SK-N-SH (cell line): ENCODE data around the gene ZNF621. TPM values are rescaled to one million over a fixed set of nuclear protein-coding genes. Genes with fewer than 3 reads are reported as not detected.
"Not testable (repeated sequence)": the region's sequence is repeated elsewhere in the genome, so short reads cannot be mapped to it uniquely, and the experiment has no call there.

ENCODE experiments used
- CTCF ChIA-PET: fragments of 300-600, 350-600 bp; formaldehyde crosslinking; extraction: SDS; loops from one replicate; lab custom pipeline; 2021; lab: Yijun Ruan, JAX
- POLR2A ChIA-PET: fragments of 350-600 bp; sonication (Branson Sonifier 250); formaldehyde crosslinking; extraction: SDS; loops from one replicate; lab custom pipeline; 2020; ENCODE audit warnings: antibody characterized with exemption, inconsistent platforms; lab: Yijun Ruan, JAX
- DNase-seq: peaks from one replicate; pipeline ENCODE4 v3.0.0; 2012
- H2AFZ ChIP-seq: fragments of 200-600 bp; sonication (generic); 2 replicates; pipeline ENCODE4 v1.8.1; 2016; ENCODE audit warnings: antibody characterized with exemption, mild to moderate bottlenecking, low read depth
- H3F3A ChIP-seq: fragments of 200-600 bp; sonication (generic); replicated peaks from 2 replicates; pipeline ENCODE3; 2016; ENCODE audit warnings: antibody characterized with exemption, mild to moderate bottlenecking; ENCODE audit not compliant: insufficient read depth
- H3K27ac ChIP-seq, 2 experiments: fragments of 200-500 bp in 1 of 2; fragments of 200-600 bp in 1 of 2; sonication (Bioruptor generic) in 1 of 2; sonication (generic), shearing (Covaris generic) in 1 of 2; 2 replicates each; pipeline versions ENCODE4 v1.5.1 to v1.6.1; 2014 to 2016; ENCODE audit warnings: low read depth in 2 of 2, inconsistent platforms in 1 of 2, low read length in 1 of 2, mild to moderate bottlenecking in 1 of 2, mixed read lengths in 1 of 2
- H3K27me3 ChIP-seq: fragments of 200-600 bp; sonication (generic), shearing (Covaris generic); 2 replicates; pipeline ENCODE4 v1.6.1; 2016; ENCODE audit warnings: mixed run types; ENCODE audit not compliant: insufficient read depth
- H3K36me3 ChIP-seq, 2 experiments: fragments of 200-500 bp in 1 of 2; fragments of 200-600 bp in 1 of 2; sonication (Bioruptor generic) in 1 of 2; sonication (generic) in 1 of 2; replicated peaks in 1 of 2; 2 replicates each; pipeline versions ENCODE3 to v1.5.1; 2014 to 2016; ENCODE audit warnings: low read length in 1 of 2, mild to moderate bottlenecking in 1 of 2; ENCODE audit not compliant: insufficient read depth in 2 of 2, control insufficient read depth in 1 of 2
- H3K4me1 ChIP-seq, 2 experiments: fragments of 200-500 bp in 1 of 2; fragments of 200-600 bp in 1 of 2; sonication (Bioruptor generic) in 1 of 2; sonication (generic), shearing (Covaris generic) in 1 of 2; 2 replicates each; pipeline versions ENCODE4 v1.5.1 to v1.6.1; 2014 to 2016; ENCODE audit warnings: low read depth in 1 of 2, low read length in 1 of 2, mixed run types in 1 of 2; ENCODE audit not compliant: insufficient read depth in 2 of 2, control insufficient read depth in 1 of 2
- H3K4me2 ChIP-seq: fragments of 200-600 bp; sonication (generic), shearing (Covaris generic); 2 replicates; pipeline ENCODE4 v1.6.1; 2017; ENCODE audit warnings: mixed run types
- H3K4me3 ChIP-seq, 2 experiments: fragments of 200-500 bp in 1 of 2; fragments of 200-600 bp in 1 of 2; sonication (Bioruptor generic) in 1 of 2; sonication (generic), shearing (Covaris generic) in 1 of 2; 2 replicates each; pipeline versions ENCODE4 v1.5.1 to v1.8.1; 2014 to 2016; ENCODE audit warnings: low read depth in 2 of 2, inconsistent platforms in 1 of 2, low read length in 1 of 2, mild to moderate bottlenecking in 1 of 2, mixed read lengths in 1 of 2, moderate library complexity in 1 of 2
- H3K79me2 ChIP-seq: fragments of 200-600 bp; sonication (generic); 2 replicates; pipeline ENCODE4 v1.8.1; 2017; ENCODE audit warnings: mild to moderate bottlenecking; ENCODE audit not compliant: insufficient read depth
- H3K9ac ChIP-seq: fragments of 200-600 bp; sonication (generic); 2 replicates; pipeline ENCODE4 v1.6.1; 2017; ENCODE audit warnings: mixed run types
- H3K9me2 ChIP-seq: fragments of 200-600 bp; sonication (generic); 2 replicates; pipeline ENCODE4 v1.6.1; 2017; ENCODE audit warnings: mixed run types
- H3K9me3 ChIP-seq: fragments of 200-600 bp; sonication (generic); 2 replicates; pipeline ENCODE4 v1.6.1; 2017; ENCODE audit warnings: mixed run types, mild to moderate bottlenecking, moderate library complexity
- H4K20me1 ChIP-seq: fragments of 200-600 bp; sonication (generic); 2 replicates; pipeline ENCODE4 v1.6.1; 2017; ENCODE audit warnings: mild to moderate bottlenecking, mixed run types; ENCODE audit not compliant: insufficient read depth
- CHD2 ChIP-seq: fragments of 150-350 bp; IDR thresholded peaks from 2 replicates; pipeline ENCODE4 v1.6.1; 2018; ENCODE audit warnings: low read length; ENCODE audit not compliant: partially characterized antibody
- EP300 ChIP-seq, 2 experiments: IDR thresholded peaks; 2 replicates each; pipeline versions ENCODE4 v1.4.0 to v1.6.1; 2012; ENCODE audit warnings: borderline replicate concordance in 1 of 2, low read depth in 1 of 2, low read length in 1 of 2
- FOSL2 ChIP-seq: IDR thresholded peaks from 2 replicates; pipeline ENCODE4 v1.4.0; 2012; ENCODE audit warnings: low read depth, mild to moderate bottlenecking, moderate library complexity, borderline replicate concordance
- FOXJ3 ChIP-seq: sonication (generic); formaldehyde crosslinking; IDR thresholded peaks from 2 replicates; pipeline ENCODE4 v1.5.1; 2020; ENCODE audit warnings: mild to moderate bottlenecking, missing genetic modification reagents
- GABPA ChIP-seq: IDR thresholded peaks from 2 replicates; pipeline ENCODE4 v1.4.0; 2012; ENCODE audit warnings: low read depth, mild to moderate bottlenecking
- GATA2 ChIP-seq: sonication (generic); formaldehyde crosslinking; IDR thresholded peaks from 2 replicates; pipeline ENCODE4 v1.5.0; 2020; ENCODE audit warnings: mild to moderate bottlenecking, missing genetic modification reagents
- MEF2A ChIP-seq: IDR thresholded peaks from 2 replicates; pipeline ENCODE4 v1.4.0; 2012; ENCODE audit warnings: low read depth, borderline replicate concordance
- NRF1 ChIP-seq: IDR thresholded peaks from 2 replicates; pipeline ENCODE4 v1.6.1; 2012; ENCODE audit warnings: low read depth, mild to moderate bottlenecking, low read length
- RAD21 ChIP-seq: IDR thresholded peaks from 2 replicates; pipeline ENCODE4 v1.6.1; 2012; ENCODE audit warnings: mild to moderate bottlenecking, low read length
- RCOR1 ChIP-seq: fragments of 150-350 bp; IDR thresholded peaks from 2 replicates; pipeline ENCODE4 v1.6.1; 2017; ENCODE audit warnings: antibody characterized with exemption, low read length
- RFX5 ChIP-seq: IDR thresholded peaks from 2 replicates; pipeline ENCODE4 v1.6.1; 2012; ENCODE audit warnings: mild to moderate bottlenecking, improper control_type of control experiment, low read length
- SIN3A ChIP-seq: IDR thresholded peaks from 2 replicates; pipeline ENCODE4 v1.6.1; 2012; ENCODE audit warnings: low read depth, mild to moderate bottlenecking, low read length, moderate library complexity, borderline replicate concordance
- TCF12 ChIP-seq: IDR thresholded peaks from 2 replicates; pipeline ENCODE4 v1.4.0; 2012
- TEAD4 ChIP-seq: IDR thresholded peaks from 2 replicates; pipeline ENCODE4 v1.4.0; 2012; ENCODE audit warnings: mild to moderate bottlenecking, borderline replicate concordance; ENCODE audit not compliant: insufficient read depth
- WGBS: methylation state at CpG from one replicate; pipeline ENCODE4 v1.1.6; 2017; ENCODE audit warnings: low lambda C conversion rate; 5-methylcytosine and 5-hydroxymethylcytosine counted together
- polyA plus RNA-seq, 3 experiments: library from polyadenylated mRNA; depleted of rRNA; stranded (reverse); fragments of >200 nt; gene quantifications; 2 replicates each; pipeline ENCODE4 v1.2.3, GENCODE V29; 2012
- TF ChIP-seq, protein P1 (sequence below): IDR thresholded peaks from 2 replicates; pipeline ENCODE4; 2012
- TF ChIP-seq, protein P2 (sequence below): fragments of 200-600 bp; sonication (generic); IDR thresholded peaks from 2 replicates; pipeline ENCODE4 v1.6.1; 2017; ENCODE audit warnings: antibody characterized with exemption, mild to moderate bottlenecking, moderate library complexity
- TF ChIP-seq, protein P3 (sequence below): IDR thresholded peaks from 2 replicates; pipeline ENCODE4 v1.4.0; 2012; ENCODE audit warnings: low read depth, borderline replicate concordance

The ZNF621 gene
- polyA plus RNA-seq, 1 of the 3 experiments (the other 2 are of a cell fraction), result 10.3 TPM

DNA sequence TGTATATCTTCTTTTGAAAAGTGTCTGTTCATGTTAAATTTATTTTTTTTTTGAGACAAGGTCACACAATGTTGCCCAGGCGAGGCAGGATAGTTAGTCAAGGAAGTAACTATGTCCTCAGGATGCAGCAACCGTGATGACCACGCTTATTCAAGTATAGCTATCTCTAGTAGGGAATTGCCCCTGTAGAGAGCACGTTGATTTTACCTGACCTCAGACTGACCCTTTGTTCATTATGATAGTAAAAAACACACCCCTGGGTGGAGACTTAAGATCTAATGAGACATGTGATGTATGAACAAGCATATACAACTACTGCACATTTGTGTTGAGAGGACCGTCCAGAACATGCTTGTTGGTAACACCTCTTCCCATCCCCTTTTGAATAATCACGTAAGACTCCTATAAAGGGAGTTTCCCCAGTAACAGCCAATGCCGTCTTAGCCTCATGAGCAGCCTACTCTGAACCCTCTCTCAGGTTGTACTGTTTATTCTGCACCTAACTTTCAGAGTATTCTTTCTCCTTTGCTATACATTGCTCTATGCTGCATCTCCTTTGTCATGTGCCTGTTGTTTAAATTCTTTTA is 32.9 kb downstream of the ZNF621 start (continued):
- TF ChIP-seq EP300 (IDR thresholded peaks at IDR 0.05; ENCODE audit: borderline replicate concordance in 1 of 2, low read depth in 1 of 2, low read length in 1 of 2) (no peak), RAD21 (no peak)

DNA sequence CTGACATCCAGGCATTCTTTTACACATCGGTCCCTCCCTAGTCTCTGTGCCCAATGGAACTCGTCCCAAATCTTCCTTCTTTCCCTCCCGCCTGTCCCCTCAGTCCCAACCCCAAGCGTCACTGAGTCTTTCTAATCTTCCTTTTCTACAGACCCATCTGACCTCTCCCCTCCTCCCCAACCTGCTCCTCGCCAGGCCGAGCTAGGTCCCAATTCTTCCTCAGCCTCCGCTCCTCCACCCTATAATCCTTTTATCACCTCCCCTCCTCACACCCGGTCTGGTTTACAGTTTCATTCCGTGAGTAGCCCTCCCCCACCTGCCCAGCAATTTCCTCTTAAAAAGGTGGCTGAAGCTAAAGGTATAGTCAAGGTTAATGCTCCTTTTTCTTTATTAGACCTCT is 37.7 kb downstream of the ZNF621 start:
- H3K36me3 ChIP-seq, H3K4me2 ChIP-seq, H3K27me3 ChIP-seq, H3K4me1 ChIP-seq, H3K9me2 ChIP-seq, H3K79me2 ChIP-seq, H3K9me3 ChIP-seq, H3K4me3 ChIP-seq, H2AFZ ChIP-seq, DNase-seq, H3K9ac ChIP-seq, H4K20me1 ChIP-seq, H3K27ac ChIP-seq, POLR2A ChIA-PET, CTCF ChIA-PET, H3F3A ChIP-seq: not testable (repeated sequence)
- 87% methylated on average over 9 of the region's 9 CpGs for WGBS

DNA sequence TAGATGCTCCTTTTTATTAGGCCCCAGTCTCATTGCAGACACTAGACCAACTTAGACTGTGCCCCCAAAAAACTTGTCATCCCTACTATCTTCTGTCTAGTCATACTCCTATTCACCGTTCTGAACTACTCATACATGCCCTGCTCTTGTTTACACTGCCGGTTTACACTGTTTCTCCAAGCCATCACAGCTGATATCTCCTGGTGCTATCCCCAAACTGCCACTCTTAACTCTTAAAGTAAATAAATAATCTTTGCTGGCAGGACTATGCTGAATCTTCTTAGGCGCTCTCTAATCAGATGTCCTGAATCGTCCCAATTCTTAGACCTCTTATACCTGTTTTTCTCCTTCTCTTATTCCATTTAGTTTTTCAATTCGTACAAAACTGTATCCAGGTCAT is 40.9 kb downstream of the ZNF621 start:
- DNase-seq, POLR2A ChIA-PET: not testable (repeated sequence)

DNA sequence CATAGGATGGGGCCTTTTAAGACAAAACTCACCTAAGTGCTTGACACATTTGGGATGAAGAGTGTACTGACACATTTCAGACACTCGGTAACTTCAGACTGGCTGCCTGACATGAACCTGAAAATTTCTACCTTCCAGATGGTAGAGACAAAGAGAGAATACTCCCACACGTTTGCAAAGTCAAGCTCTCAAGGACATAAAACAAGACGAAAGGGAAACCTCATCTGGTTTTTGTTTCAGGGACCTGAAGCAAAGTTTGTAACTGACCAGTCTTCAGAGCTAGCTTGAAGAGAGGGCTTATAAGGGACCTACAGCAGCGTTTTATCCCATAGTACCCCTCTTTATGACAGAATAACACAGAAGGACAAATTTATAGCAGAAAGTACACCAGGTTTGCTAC is 41.9 kb downstream of the ZNF621 start:
- CTCF ChIA-PET, result no interaction called here
- no peaks in the 10 kb centered on the region for H3K36me3 ChIP-seq
- no peak for TF ChIP-seq CHD2
- TF ChIP-seq, protein P1, sequence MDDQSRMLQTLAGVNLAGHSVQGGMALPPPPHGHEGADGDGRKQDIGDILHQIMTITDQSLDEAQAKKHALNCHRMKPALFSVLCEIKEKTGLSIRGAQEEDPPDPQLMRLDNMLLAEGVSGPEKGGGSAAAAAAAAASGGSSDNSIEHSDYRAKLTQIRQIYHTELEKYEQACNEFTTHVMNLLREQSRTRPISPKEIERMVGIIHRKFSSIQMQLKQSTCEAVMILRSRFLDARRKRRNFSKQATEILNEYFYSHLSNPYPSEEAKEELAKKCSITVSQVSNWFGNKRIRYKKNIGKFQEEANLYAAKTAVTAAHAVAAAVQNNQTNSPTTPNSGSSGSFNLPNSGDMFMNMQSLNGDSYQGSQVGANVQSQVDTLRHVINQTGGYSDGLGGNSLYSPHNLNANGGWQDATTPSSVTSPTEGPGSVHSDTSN, result no peak
- no peak for TF ChIP-seq TEAD4
- no peak for TF ChIP-seq TCF12
- no peak for TF ChIP-seq GABPA
- TF ChIP-seq GATA2 (CRISPR knock-in tag), result no peak
- no peak for TF ChIP-seq NRF1
- TF ChIP-seq MEF2A, result no peak
- TF ChIP-seq RCOR1, result no peak
- TF ChIP-seq, protein P2, sequence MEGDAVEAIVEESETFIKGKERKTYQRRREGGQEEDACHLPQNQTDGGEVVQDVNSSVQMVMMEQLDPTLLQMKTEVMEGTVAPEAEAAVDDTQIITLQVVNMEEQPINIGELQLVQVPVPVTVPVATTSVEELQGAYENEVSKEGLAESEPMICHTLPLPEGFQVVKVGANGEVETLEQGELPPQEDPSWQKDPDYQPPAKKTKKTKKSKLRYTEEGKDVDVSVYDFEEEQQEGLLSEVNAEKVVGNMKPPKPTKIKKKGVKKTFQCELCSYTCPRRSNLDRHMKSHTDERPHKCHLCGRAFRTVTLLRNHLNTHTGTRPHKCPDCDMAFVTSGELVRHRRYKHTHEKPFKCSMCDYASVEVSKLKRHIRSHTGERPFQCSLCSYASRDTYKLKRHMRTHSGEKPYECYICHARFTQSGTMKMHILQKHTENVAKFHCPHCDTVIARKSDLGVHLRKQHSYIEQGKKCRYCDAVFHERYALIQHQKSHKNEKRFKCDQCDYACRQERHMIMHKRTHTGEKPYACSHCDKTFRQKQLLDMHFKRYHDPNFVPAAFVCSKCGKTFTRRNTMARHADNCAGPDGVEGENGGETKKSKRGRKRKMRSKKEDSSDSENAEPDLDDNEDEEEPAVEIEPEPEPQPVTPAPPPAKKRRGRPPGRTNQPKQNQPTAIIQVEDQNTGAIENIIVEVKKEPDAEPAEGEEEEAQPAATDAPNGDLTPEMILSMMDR, result no peak
- no peak for TF ChIP-seq FOSL2
- no peak for TF ChIP-seq FOXJ3 (CRISPR knock-in tag)
- TF ChIP-seq, protein P3, sequence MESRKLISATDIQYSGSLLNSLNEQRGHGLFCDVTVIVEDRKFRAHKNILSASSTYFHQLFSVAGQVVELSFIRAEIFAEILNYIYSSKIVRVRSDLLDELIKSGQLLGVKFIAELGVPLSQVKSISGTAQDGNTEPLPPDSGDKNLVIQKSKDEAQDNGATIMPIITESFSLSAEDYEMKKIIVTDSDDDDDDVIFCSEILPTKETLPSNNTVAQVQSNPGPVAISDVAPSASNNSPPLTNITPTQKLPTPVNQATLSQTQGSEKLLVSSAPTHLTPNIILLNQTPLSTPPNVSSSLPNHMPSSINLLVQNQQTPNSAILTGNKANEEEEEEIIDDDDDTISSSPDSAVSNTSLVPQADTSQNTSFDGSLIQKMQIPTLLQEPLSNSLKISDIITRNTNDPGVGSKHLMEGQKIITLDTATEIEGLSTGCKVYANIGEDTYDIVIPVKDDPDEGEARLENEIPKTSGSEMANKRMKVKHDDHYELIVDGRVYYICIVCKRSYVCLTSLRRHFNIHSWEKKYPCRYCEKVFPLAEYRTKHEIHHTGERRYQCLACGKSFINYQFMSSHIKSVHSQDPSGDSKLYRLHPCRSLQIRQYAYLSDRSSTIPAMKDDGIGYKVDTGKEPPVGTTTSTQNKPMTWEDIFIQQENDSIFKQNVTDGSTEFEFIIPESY, result no peak
- TF ChIP-seq SIN3A, result no peak
- TF ChIP-seq RFX5, result no peak
- TF ChIP-seq RAD21, result no peak

More for the DNA sequence above, 40.9 kb downstream of the ZNF621 start:
- H3K27me3 ChIP-seq, H3K4me1 ChIP-seq, CTCF ChIA-PET, H3K9me3 ChIP-seq, H3K9ac ChIP-seq, H3K36me3 ChIP-seq, H2AFZ ChIP-seq, H3K79me2 ChIP-seq, H3K4me3 ChIP-seq, H3F3A ChIP-seq, H4K20me1 ChIP-seq, H3K9me2 ChIP-seq, H3K4me2 ChIP-seq, H3K27ac ChIP-seq: not testable (repeated sequence)
- 70% methylated on average over 5 of the region's 5 CpGs for WGBS

More for the DNA sequence above, 41.9 kb downstream of the ZNF621 start:
- POLR2A ChIA-PET, result no interaction called here
- H3F3A ChIP-seq, result no peaks in the 10 kb centered on the region
- no peaks in the 10 kb centered on the region for H3K79me2 ChIP-seq
- no peaks in the 10 kb centered on the region for H3K4me1 ChIP-seq
- no peaks in the 10 kb centered on the region for H4K20me1 ChIP-seq
- no peak overlapping the region for H3K27ac ChIP-seq
- no peak overlapping the region for H2AFZ ChIP-seq
- 55% methylated on average over 4 of the region's 4 CpGs for WGBS
- no peak overlapping the region for H3K4me2 ChIP-seq
- no peak overlapping the region for H3K4me3 ChIP-seq
- H3K9ac ChIP-seq, result no peak overlapping the region
- no peaks in the 10 kb centered on the region for H3K9me3 ChIP-seq
- no peaks in the 10 kb centered on the region for H3K27me3 ChIP-seq
- DNase-seq, result no peak
- no peaks in the 10 kb centered on the region for H3K9me2 ChIP-seq
